Stromal cell of bone marrow (primary cell): Measurements from ENCODE around the gene FBXL22.
"Not testable (repeated sequence)": the region's sequence is repeated elsewhere in the genome, so short reads cannot be mapped to it uniquely, and the experiment has no call there.

Source experiments
- DNase-seq: peaks from one replicate; pipeline ENCODE4 v3.0.0-alpha.2; 2012; ENCODE audit warnings: low read depth

The FBXL22 gene

DNA sequence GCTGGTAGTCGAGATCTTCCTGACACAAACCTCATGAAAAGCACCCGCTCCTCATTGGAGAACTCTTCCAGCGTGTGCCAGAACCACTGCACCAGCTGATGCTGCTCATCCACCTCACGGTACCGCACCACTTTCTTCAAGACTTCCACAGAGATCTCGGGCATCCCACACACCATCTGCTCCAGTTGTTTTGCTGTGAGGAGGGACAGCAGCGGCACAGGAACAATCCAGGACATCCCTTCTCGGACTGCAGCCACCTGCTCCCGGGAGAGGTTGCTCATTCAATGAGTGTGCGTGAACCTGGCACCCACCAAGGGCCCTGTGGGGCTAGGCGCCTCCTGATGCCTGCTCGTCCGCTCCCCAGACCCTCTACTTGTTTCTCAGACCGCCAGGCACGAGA, 15.1 kb downstream of the FBXL22 start:
- DNase-seq = no peak

GRCh38 chr15:63615935-63616334, 18.7 kb downstream of the FBXL22 start:
- DNase-seq = no peak

GRCh38 chr15:63617147-63617546, 20.0 kb downstream of the FBXL22 start:
- DNase-seq = not testable (repeated sequence)

DNA sequence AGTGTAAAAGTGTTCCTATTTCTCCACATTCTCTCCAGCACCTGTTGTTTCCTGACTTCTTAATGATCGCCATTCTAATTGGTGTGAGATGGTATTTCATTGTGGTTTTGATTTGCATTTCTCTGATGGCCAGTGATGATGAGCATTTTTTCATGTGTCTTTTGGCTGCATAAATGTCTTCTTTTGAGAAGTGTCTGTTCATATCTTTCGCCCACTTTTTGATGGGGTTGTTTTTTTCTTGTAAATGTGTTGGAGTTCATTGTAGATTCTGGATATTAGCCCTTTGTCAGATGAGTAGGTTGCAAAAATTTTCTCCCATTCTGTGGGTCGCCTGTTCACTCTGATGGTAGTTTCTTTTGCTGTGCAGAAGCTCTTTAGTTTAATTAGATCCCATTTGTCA, 20.4 kb downstream of the FBXL22 start:
- DNase-seq = not testable (repeated sequence)

DNA sequence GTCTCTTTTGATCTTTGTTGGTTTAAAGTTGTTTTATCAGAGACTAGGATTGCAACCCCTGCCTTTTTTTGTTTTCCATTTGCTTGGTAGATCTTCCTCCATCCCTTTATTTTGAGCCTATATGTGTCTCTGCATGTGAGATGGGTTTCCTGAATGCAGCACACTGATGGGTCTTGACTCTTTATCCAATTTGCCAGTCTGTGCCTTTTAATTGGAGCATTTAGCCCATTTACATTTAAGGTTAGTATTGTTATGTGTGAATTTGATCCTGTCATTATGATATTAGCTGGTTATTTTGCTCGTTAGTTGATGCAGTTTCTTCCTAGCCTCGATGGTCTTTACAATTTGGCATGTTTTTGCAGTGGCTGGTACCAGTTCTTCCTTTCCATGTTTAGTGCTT, 23.6 kb downstream of the FBXL22 start:
- not testable (repeated sequence) for DNase-seq

DNA sequence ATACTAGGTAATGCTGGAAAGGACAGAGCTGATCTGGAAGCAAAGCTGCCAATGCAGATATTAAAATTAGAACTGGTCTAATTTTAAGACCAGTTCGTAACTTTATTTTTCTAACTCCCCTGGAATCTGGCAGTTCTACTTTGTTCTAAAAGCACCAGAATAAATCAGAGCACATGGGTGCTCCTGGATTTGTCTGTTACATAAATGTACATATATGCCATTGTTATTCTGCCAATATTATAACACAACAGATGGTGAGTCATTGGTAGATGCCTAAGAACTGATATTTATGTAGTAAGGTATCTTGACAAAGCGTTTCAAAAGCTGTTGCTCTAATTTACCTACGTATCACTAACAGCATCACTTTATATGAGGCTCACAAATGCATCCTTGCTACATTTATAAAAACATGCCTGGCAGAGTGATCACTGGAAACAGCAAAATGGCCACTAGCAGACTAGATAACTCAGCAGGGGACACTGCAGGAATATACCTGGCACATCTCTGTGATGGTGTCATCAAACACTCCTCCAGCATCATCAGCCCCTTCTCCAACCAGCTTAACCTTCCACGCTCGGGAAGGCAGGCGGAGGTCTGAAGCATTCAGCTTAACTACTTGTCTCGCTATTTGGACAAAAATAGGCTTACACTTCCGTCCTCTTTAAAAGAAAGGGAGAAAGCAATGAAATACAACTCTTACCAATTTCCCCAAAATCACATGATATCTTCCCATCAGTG, 26.2 kb downstream of the FBXL22 start:
- DNase-seq = no peak

DNA sequence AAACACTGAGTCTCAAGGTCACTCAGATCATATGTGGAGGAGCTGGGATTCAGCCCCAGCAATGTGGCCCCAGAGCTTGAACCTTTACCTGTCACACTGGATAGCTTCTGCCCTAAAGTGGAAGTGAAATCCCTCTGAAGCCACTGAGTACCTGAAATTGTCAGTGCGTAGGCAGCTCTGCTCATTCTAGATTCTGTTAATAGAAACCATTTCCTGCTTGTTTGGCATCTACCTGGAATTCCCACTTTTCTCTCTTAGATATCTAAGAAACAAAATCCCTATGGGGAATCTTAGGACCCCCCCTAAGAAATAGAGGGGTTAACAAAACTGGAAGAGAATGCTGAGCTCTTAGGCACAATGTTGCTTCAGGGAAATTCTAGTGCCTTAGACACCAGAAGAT, 29.8 kb downstream of the FBXL22 start:
- no peak for DNase-seq

GRCh38 chr15:63628123-63628822, 31.1 kb downstream of the FBXL22 start:
- DNase-seq = no peak

- DNase-seq = no peak
These were observed 33.0 kb downstream of the FBXL22 start for GRCh38 chr15:63630036-63630751.

- no peak for DNase-seq
These were observed 36.1 kb downstream of the FBXL22 start for GRCh38 chr15:63633312-63633711.

- no peak for DNase-seq
These were observed 37.0 kb downstream of the FBXL22 start for GRCh38 chr15:63634154-63634553.

DNA sequence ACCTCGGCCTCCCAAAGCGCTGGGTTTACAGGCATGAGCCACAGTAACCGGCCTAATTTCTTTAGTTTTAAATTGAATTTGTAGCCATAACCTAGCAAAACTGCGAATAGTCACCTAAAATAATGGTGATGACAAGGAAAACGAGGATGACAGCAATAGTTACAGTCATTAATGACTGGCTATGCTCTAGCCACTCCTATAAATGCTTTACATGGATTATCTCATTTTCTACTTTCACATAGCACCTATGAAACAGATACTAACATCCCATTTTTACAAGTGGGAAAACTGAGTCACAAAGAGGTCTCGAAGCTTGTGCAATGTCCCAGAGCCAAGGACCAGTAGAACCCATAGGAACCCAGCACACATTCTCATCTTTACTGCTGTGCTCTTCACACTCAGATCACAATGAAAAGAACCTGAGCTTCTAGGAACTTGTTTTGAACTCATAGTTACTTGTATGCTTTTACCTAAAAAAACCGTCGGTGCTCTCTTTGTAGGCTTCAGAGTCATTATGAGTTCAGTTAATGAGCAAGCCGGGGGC, 39.4 kb downstream of the FBXL22 start:
- DNase-seq = no peak

GRCh38 chr15:63638839-63639238, 41.7 kb downstream of the FBXL22 start:
- DNase-seq = no peak

DNA sequence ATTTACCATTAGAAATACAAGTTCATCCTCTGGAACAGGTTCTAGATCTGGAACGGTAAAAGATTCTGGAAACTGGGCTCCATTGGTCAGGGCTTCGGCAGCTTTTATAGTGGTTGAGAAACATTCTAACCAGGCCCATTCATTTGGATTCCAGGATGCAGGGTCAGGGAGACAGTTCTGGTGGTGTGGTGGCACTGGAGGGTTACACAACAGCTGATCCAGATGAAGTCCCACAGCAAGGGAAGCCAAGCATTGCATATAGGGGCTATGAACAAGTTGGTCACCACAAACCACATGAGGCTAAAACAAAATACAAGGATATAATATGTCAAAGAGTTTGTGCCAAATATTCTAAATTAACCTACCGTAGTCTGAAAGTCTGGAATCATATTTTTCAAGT, 43.0 kb downstream of the FBXL22 start:
- no peak for DNase-seq
